GM12873 (cell line): ENCODE results near the gene ZNF239.

Experiments used
- TF ChIP-seq, protein P1 (sequence below): IDR thresholded peaks from 2 replicates; pipeline ENCODE4 v1.5.1; 2012; ENCODE audit warnings: low read depth, mild to moderate bottlenecking, moderate library complexity, low read length, control low read depth; ENCODE audit not compliant: insufficient read depth; ENCODE audit errors: missing control alignments

ZNF239 gene

DNA sequence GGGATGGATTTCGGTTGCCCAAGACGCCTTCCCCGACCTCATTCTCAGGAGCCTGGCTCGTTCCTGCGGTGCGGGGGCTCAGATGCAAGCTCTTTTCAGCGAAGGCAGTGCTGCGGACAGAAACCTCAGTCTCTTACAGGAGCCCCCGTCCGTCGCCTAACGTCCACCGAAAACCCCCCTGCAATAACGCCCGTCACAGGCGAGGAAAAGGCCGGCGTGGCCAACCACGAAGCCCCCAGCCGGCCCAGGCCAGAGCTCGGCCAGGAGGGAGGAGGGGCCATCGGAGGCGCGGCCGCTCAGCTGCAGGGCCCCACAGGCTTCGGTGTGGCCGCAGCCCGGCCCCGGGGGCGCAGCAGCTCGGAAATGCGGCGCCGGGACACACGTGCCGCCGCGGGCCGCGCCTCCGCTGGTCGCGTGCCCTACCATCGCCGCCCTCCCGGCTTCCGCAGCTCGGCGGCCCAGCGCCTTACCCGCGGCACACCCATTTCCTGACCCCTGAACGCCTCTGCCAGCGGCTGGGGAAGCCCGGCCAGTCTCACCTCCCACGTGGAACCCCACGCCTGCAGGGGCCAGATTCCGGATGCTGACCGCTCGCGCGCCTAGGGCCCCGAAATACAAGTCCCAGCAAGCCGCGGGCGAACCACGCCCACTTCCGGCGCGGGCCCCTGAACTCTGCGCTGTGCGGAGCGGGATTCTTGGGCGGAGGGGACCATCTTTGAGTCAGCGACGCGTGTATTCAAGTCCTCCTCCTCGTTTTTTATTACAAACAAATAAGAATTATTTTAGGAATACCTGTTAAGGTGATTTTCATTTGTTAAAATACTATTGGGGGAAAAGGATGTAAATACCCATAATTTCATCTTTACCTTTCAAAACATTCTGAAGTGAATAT, at the start of gene ZNF239:
ZNF239 (minus strand) TSS at position 616 of the 892 bp plus-strand sequence. CDS start 16,537 bp downstream, outside the sequence.
- TF ChIP-seq, protein P1, sequence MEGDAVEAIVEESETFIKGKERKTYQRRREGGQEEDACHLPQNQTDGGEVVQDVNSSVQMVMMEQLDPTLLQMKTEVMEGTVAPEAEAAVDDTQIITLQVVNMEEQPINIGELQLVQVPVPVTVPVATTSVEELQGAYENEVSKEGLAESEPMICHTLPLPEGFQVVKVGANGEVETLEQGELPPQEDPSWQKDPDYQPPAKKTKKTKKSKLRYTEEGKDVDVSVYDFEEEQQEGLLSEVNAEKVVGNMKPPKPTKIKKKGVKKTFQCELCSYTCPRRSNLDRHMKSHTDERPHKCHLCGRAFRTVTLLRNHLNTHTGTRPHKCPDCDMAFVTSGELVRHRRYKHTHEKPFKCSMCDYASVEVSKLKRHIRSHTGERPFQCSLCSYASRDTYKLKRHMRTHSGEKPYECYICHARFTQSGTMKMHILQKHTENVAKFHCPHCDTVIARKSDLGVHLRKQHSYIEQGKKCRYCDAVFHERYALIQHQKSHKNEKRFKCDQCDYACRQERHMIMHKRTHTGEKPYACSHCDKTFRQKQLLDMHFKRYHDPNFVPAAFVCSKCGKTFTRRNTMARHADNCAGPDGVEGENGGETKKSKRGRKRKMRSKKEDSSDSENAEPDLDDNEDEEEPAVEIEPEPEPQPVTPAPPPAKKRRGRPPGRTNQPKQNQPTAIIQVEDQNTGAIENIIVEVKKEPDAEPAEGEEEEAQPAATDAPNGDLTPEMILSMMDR = no peak

DNA sequence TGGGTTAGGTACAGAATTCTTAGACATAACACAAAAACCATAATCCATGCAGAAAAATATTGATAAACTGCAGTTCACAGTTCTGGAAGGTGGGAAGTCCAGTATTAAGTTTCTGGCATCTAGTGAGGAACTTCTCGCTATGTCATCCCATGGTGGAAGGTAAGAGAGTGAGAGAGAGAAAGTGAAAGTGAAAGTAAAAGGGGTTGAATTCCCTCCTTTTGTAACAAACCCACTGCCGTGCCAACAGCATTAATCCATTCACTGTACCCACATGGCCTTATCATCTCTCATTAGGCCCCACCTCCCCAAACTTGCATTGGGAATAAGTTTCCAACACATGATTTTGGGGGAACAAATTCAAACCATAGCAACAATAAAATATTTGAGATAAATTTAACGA, 48.9 kb upstream of the ZNF239 start:
- TF ChIP-seq, protein P1 = no peak

DNA sequence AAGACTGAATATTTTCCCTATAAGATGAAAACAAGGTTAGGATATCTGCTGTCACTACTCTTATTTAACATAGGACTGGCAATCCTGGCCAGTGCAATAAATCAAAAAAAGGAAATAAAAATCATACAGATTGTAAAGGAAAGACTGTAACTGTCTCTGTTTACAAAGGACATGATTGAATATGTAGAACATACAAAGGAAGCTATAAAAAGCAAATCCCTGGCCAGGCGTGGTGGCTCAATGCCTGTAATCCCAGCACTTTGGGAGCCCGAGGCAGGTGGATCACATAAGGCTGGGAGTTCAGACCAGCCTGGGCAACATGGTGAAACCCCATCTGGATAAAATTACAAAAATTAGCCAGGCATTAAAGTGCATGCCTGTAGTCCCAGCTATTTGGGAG, 47.6 kb upstream of the ZNF239 start:
- TF ChIP-seq, protein P1 = no peak

DNA sequence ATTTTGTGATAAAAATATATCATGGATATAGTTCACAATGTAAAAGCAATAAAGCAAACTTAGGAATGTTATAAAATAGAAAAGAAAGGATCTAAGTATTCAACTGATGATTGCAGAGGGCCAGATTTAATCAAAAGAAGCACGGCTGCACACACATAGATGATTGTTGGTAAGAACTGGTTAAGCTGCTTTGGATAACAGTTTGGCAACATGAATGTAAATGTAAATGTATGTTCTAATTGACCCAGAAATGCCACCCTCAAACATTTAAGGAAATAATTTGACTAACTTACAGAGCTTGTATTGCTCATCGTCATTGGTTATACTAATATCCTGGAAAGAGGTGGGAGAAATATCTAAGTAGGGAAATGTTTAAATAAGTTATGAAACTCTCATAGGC, 45.0 kb upstream of the ZNF239 start:
- TF ChIP-seq, protein P1 = no peak

DNA sequence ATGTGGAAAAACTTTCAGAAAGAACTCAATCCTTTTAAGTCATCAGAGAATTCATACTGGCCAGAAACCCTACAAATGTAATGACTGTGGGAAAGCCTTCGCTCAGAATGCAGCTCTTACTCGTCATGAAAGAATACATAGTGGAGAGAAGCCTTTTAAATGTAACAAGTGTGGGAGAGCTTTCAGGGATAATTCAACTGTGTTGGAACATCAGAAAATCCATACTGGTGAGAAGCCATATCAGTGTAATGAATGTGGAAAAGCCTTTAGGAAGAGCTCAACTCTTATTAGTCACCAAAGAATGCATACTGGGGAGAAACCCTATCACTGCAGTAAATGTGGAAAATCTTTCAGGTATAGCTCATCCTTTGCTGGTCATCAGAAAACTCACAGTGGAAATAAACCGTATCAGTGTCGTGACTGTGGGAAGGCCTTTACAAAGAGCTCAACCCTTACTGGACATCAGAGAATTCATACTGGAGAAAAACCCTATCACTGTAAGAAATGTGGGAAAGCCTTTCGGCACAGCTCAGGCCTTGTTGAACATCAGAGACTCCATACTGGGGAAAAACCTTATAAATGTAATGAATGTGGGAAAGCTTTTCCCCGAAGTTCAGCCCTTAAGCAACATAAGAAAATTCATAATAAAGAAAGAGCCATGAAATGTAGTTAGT, 42.4 kb upstream of the ZNF239 start:
- TF ChIP-seq, protein P1 = no peak

DNA sequence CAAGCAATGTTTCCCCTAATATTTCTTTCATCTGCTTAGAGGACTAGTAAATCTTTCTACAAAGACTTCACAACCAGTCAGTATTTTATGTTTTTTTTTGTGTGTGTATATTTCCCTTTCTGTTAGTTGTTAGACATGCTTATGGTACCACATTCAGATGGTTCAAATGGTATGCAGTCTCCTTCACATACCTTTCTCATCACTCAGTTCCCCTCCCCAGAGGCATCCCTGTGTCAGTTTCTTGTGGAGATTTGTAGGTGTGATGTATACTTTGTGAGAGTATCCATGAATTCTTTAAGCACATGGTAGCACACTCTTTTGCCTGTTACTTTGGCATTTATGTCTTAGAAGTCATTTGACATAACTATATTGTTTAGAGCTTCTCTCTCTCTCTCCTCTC, 36.2 kb upstream of the ZNF239 start:
- TF ChIP-seq, protein P1 = no peak

DNA sequence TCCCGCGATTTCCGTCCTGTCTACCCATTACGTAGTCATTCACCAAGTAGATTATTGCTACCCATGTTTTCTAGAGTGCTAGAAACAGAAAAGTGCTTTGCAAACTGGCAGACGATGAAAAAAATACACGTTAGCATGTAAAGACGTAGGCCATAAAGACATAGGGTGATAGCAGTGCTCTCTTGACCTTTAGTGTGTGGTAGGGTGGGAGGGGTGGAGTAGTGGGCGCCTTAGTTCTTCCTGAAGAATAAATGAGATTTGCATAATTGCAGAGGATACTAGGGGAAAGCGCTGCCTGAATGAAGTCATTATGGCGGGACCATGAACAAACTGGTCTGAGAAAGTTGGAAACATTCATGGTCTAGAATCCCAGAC, 32.8 kb upstream of the ZNF239 start:
- TF ChIP-seq, protein P1 = no peak
